DND-41 (cell line): ENCODE results near the gene B4GALNT3.

Experiments
- EZH2 ChIP-seq: IDR thresholded peaks from 3 replicates; pipeline ENCODE4 v1.6.1; 2012; ENCODE audit warnings: borderline replicate concordance, low read depth, mild to moderate bottlenecking, moderate library complexity, low read length, inconsistent platforms; ENCODE audit not compliant: severe bottlenecking
- TF ChIP-seq, protein P1 (sequence below): IDR thresholded peaks from 2 replicates; pipeline ENCODE4 v1.5.1; 2012; ENCODE audit warnings: borderline replicate concordance, low read length, moderate library complexity, mild to moderate bottlenecking; ENCODE audit not compliant: poor library complexity, severe bottlenecking; ENCODE audit errors: extremely low read depth

DNA sequence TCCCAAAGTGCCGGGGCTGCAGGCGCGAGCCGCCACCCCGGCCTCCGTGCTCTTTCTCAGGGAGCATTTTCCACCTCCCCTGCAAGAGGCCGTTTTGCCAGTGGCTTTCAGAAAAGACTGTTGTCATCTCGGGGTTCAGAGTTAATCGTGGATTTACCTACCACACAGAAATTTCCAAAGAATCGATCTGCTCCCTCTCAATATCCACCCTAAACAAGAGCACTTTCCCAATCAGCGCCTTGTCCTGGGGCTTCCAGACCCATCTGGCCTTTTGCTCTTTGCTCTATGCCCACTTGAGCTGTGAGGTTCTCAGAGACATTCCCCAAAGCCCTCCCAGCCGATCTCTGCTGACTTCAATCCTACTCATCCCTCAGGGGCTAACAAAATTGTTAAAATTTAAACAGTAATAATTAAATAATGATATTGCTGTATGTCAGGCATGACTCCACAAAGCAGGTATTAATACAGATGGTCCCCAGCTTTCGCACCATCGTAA is 116.9 kb downstream of the B4GALNT3 start:
- TF ChIP-seq, protein P1, sequence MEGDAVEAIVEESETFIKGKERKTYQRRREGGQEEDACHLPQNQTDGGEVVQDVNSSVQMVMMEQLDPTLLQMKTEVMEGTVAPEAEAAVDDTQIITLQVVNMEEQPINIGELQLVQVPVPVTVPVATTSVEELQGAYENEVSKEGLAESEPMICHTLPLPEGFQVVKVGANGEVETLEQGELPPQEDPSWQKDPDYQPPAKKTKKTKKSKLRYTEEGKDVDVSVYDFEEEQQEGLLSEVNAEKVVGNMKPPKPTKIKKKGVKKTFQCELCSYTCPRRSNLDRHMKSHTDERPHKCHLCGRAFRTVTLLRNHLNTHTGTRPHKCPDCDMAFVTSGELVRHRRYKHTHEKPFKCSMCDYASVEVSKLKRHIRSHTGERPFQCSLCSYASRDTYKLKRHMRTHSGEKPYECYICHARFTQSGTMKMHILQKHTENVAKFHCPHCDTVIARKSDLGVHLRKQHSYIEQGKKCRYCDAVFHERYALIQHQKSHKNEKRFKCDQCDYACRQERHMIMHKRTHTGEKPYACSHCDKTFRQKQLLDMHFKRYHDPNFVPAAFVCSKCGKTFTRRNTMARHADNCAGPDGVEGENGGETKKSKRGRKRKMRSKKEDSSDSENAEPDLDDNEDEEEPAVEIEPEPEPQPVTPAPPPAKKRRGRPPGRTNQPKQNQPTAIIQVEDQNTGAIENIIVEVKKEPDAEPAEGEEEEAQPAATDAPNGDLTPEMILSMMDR = no peak
- no peak for TF ChIP-seq EZH2
